Cardiac fibroblast (primary cell): ENCODE measurements around the gene RCN1.

Experiments
- DNase-seq, 2 donors: peaks; one replicate each; pipeline versions ENCODE4 v3.0.0 to v3.0.0-alpha.2; 2010; ENCODE audit warnings: low read depth in 2 of 2
- H3K4me3 ChIP-seq, 2 donors: replicated peaks in 1 of 2; 1 replicate in 1 of 2; 2 replicates in 1 of 2; pipeline ENCODE4 v1.5.1; 2011; ENCODE audit warnings: low read depth in 2 of 2, low read length in 2 of 2, mild to moderate bottlenecking in 2 of 2, moderate library complexity in 1 of 2
- CTCF ChIP-seq: IDR thresholded peaks from one replicate; pipeline ENCODE4 v1.5.1; 2011; ENCODE audit warnings: low read depth, mild to moderate bottlenecking, low read length, inconsistent platforms

Gene RCN1

GRCh38 chr11:32068134-32068870 is 22.6 kb upstream of the RCN1 start:
- no peak overlapping the region for H3K4me3 ChIP-seq
- peak; percentile 4 to 44 for DNase-seq
- no peak for TF ChIP-seq CTCF

- H3K4me3 ChIP-seq, result no peak overlapping the region
- no peak for TF ChIP-seq CTCF
- no peak for DNase-seq
Measured at GRCh38 chr11:32069361-32070058, 21.4 kb upstream of the RCN1 start.

- TF ChIP-seq CTCF, result no peak
- DNase-seq, result no peak
- H3K4me3 ChIP-seq, result no peak overlapping the region
Measured at GRCh38 chr11:32070692-32071091, 20.2 kb upstream of the RCN1 start.

- peak; percentile 74 for TF ChIP-seq CTCF
- peak; percentile 66 to 71 for DNase-seq
- no peak overlapping the region for H3K4me3 ChIP-seq
Measured at GRCh38 chr11:32071811-32072210, 19.1 kb upstream of the RCN1 start.

GRCh38 chr11:32072872-32073643 is 17.8 kb upstream of the RCN1 start:
- TF ChIP-seq CTCF, result no peak
- DNase-seq, result no peak
- no peak overlapping the region for H3K4me3 ChIP-seq

- no peak overlapping the region for H3K4me3 ChIP-seq
- TF ChIP-seq CTCF, result no peak
- no peak for DNase-seq
Measured at GRCh38 chr11:32073644-32074026, 17.2 kb upstream of the RCN1 start.
